WTC11 (cell line): ENCODE data around the gene DLGAP3. TPM values are rescaled to one million over a fixed set of nuclear protein-coding genes. Genes with fewer than 3 reads are reported as not detected.

Source experiments
- ATAC-seq: fragments of 200-7000 bp; cut with Tn5 transposase; 2 replicates; pipeline ENCODE4 v1.10.0; 2021; ENCODE audit warnings: mild to moderate bottlenecking, moderate library complexity
- CTCF ChIA-PET: fragments of 300-600 bp; sonication (Branson Sonifier 250); formaldehyde crosslinking; loops from one replicate; lab custom pipeline; 2021; ENCODE audit warnings: antibody characterized with exemption; lab: Charles Lee
- POLR2A ChIA-PET: fragments of 350-600 bp; sonication (Branson Sonifier 250); formaldehyde crosslinking; loops from one replicate; lab custom pipeline; 2021; ENCODE audit warnings: antibody characterized with exemption; lab: Charles Lee
- DNase-seq: peaks from one replicate; pipeline ENCODE4 v3.0.0; 2021; ENCODE audit warnings: low spot score
- H3K27ac Mint-ChIP-seq: 2 replicates; pipeline ENCODE4 v1.8.0; 2021; ENCODE audit warnings: mixed read lengths
- H3K27me3 Mint-ChIP-seq: 2 replicates; pipeline ENCODE4 v1.8.0; 2021; ENCODE audit warnings: low read depth, mild to moderate bottlenecking, moderate library complexity, mixed read lengths
- H3K36me3 Mint-ChIP-seq: 2 replicates; pipeline ENCODE4 v1.8.0; 2021; ENCODE audit warnings: mixed read lengths
- H3K4me1 Mint-ChIP-seq: 2 replicates; pipeline ENCODE4 v1.8.0; 2022; ENCODE audit warnings: mixed read lengths
- H3K4me3 Mint-ChIP-seq: 2 replicates; pipeline ENCODE4 v1.8.0; 2021; ENCODE audit warnings: mild to moderate bottlenecking, moderate library complexity, mixed read lengths
- H3K9me3 Mint-ChIP-seq: 2 replicates; pipeline ENCODE4 v1.8.0; 2021; ENCODE audit warnings: mixed read lengths
- AR ChIP-seq: fragments of 250-450 bp; sonication (Bioruptor Pico); IDR thresholded peaks from 2 replicates; pipeline ENCODE4 v1.9.0; 2021; ENCODE audit warnings: mild to moderate bottlenecking
- ARID4B ChIP-seq: sonication (generic); formaldehyde crosslinking; IDR thresholded peaks from 2 replicates; pipeline ENCODE4 v1.8.0; 2023; ENCODE audit warnings: missing genetic modification reagents, mild to moderate bottlenecking, borderline replicate concordance
- ATF3 ChIP-seq: sonication (generic); formaldehyde crosslinking; conservative IDR thresholded peaks from 2 replicates; pipeline ENCODE4 v1.8.1; 2022; ENCODE audit warnings: mild to moderate bottlenecking, missing genetic modification reagents
- CREM ChIP-seq: sonication (generic); formaldehyde crosslinking; IDR thresholded peaks from 2 replicates; pipeline ENCODE4 v1.8.1; 2022; ENCODE audit warnings: mild to moderate bottlenecking, missing genetic modification reagents, moderate library complexity
- ETV6 ChIP-seq: sonication (generic); formaldehyde crosslinking; IDR thresholded peaks from 2 replicates; pipeline ENCODE4 v1.8.1; 2022; ENCODE audit warnings: mild to moderate bottlenecking, missing genetic modification reagents
- FOXJ3 ChIP-seq: sonication (generic); formaldehyde crosslinking; IDR thresholded peaks from 2 replicates; pipeline ENCODE4 v1.9.0; 2021; ENCODE audit warnings: missing genetic modification reagents, mild to moderate bottlenecking, borderline replicate concordance
- MAX ChIP-seq: sonication (generic); formaldehyde crosslinking; IDR thresholded peaks from 2 replicates; pipeline ENCODE4 v1.8.0; 2022; ENCODE audit warnings: mild to moderate bottlenecking, missing genetic modification reagents
- MLX ChIP-seq: sonication (generic); formaldehyde crosslinking; IDR thresholded peaks from 2 replicates; pipeline ENCODE4 v1.8.1; 2023; ENCODE audit warnings: mild to moderate bottlenecking, missing genetic modification reagents, moderate library complexity
- NFATC4 ChIP-seq: fragments of 250-450 bp; sonication (Bioruptor Pico); IDR thresholded peaks from 2 replicates; pipeline ENCODE4 v1.9.0; 2021; ENCODE audit warnings: mild to moderate bottlenecking
- PREB ChIP-seq: sonication (generic); formaldehyde crosslinking; IDR thresholded peaks from 2 replicates; pipeline ENCODE4 v1.8.1; 2022; ENCODE audit warnings: mild to moderate bottlenecking, missing genetic modification reagents, moderate library complexity, borderline replicate concordance
- SP1 ChIP-seq: sonication (generic); formaldehyde crosslinking; conservative IDR thresholded peaks from 2 replicates; pipeline ENCODE4 v1.8.1; 2022; ENCODE audit warnings: missing genetic modification reagents
- STAT6 ChIP-seq: sonication (generic); formaldehyde crosslinking; conservative IDR thresholded peaks from 2 replicates; pipeline ENCODE4 v1.8.1; 2023; ENCODE audit warnings: mild to moderate bottlenecking, low read depth, missing genetic modification reagents, moderate library complexity
- TCF7 ChIP-seq: sonication (generic); formaldehyde crosslinking; IDR thresholded peaks from 2 replicates; pipeline ENCODE4 v1.8.0; 2022; ENCODE audit warnings: mild to moderate bottlenecking, low read depth, missing genetic modification reagents, moderate library complexity
- TP53 ChIP-seq: sonication (generic); formaldehyde crosslinking; IDR thresholded peaks from 2 replicates; pipeline ENCODE4 v1.8.1; 2023; ENCODE audit warnings: mild to moderate bottlenecking, missing genetic modification reagents
- USF1 ChIP-seq: sonication (generic); formaldehyde crosslinking; IDR thresholded peaks from 2 replicates; pipeline ENCODE4 v1.8.0; 2022; ENCODE audit warnings: mild to moderate bottlenecking, missing genetic modification reagents
- USF2 ChIP-seq: sonication (generic); formaldehyde crosslinking; IDR thresholded peaks from 2 replicates; pipeline ENCODE4 v1.8.1; 2023; ENCODE audit warnings: mild to moderate bottlenecking, missing genetic modification reagents, moderate library complexity
- ZNF317 ChIP-seq: sonication (generic); formaldehyde crosslinking; IDR thresholded peaks from 2 replicates; pipeline ENCODE4 v1.8.1; 2023; ENCODE audit warnings: low read depth, mild to moderate bottlenecking, moderate library complexity, missing genetic modification reagents, borderline replicate concordance
- ZNF425 ChIP-seq: fragments of 250-450 bp; sonication (Bioruptor Pico); conservative IDR thresholded peaks from 2 replicates; pipeline ENCODE4 v1.9.0; 2021; ENCODE audit warnings: mild to moderate bottlenecking
- total RNA-seq: library from RNA; stranded (reverse); gene quantifications from 3 replicates; pipeline ENCODE4 v1.2.3, GENCODE V29; 2021

DLGAP3 gene
- total RNA-seq, 1 experiment from 2014 or later = 11.3 TPM

GRCh38 chr1:34850382-34850781 is 79.1 kb downstream of the DLGAP3 start:
- DNase-seq = no peak
- ChIA-PET CTCF (interaction anchor here (1.0 to 1.2 kb wide), 2 partner anchors 16 to 62 kb away, joined by 3 to 4 read pairs; no protein-coding TSS in a partner anchor), POLR2A (no interaction called here)
- no peak overlapping the region for H3K27ac Mint-ChIP-seq
- H3K9me3 Mint-ChIP-seq = no peaks in the 10 kb centered on the region
- TF ChIP-seq ZNF317 (no peak), MAX (CRISPR knock-in tag) (no peak), NFATC4 (CRISPR knock-in tag) (no peak), STAT6 (no peak), ATF3 (no peak), USF2 (CRISPR knock-in tag) (no peak), SP1 (CRISPR knock-in tag) (no peak), FOXJ3 (CRISPR knock-in tag) (no peak)
- H3K4me3 Mint-ChIP-seq = no peak overlapping the region
- H3K27me3 Mint-ChIP-seq = no peaks in the 10 kb centered on the region
- peaks cover 22% of the 10 kb centered on the region for H3K36me3 Mint-ChIP-seq
- peaks cover 32% of the 10 kb centered on the region for H3K4me1 Mint-ChIP-seq
- ATAC-seq = no peak

- CTCF ChIA-PET = interaction anchor here (1.0 to 2.0 kb wide), 2 partner anchors 13 to 61 kb away, joined by 3 to 6 read pairs; partner anchors contain the start of gene SMIM12
- ATAC-seq (no peak), DNase-seq (no peak)
- H3K27ac Mint-ChIP-seq = no peak overlapping the region
- H3K36me3 Mint-ChIP-seq = peaks cover 10% of the 10 kb centered on the region
- POLR2A ChIA-PET = no interaction called here
- peaks cover 51% of the 10 kb centered on the region for H3K4me1 Mint-ChIP-seq
- no peak overlapping the region; the same call in 1 of the 2 replicates for H3K4me3 Mint-ChIP-seq
- no peaks in the 10 kb centered on the region for H3K9me3 Mint-ChIP-seq
- H3K27me3 Mint-ChIP-seq = no peaks in the 10 kb centered on the region
- TF ChIP-seq CREM = no peak
- no peak for TF ChIP-seq ETV6 (CRISPR knock-in tag)
- TF ChIP-seq USF1 = no peak
- no peak for TF ChIP-seq PREB (CRISPR knock-in tag)
- no peak for TF ChIP-seq AR
- TF ChIP-seq TCF7 (CRISPR knock-in tag) = no peak
- no peak for TF ChIP-seq ZNF425 (CRISPR knock-in tag)
- TF ChIP-seq TP53 (CRISPR knock-in tag) = no peak
- TF ChIP-seq MLX (CRISPR knock-in tag) = no peak
- TF ChIP-seq ARID4B (CRISPR knock-in tag) = no peak
These were observed 82.4 kb downstream of the DLGAP3 start for GRCh38 chr1:34847094-34847493.
